Measurements from ENCODE around the gene TUBE1. TPM values are rescaled to one million over a fixed set of nuclear protein-coding genes. Genes with fewer than 3 reads are reported as not detected.

Gene TUBE1
- total RNA-seq, 1 donor from 2014 or later, result 6.0 TPM

- Histone ChIP-seq H3K36me3 (no peaks in the 10 kb centered on the region), H3K9me3 (no peaks in the 10 kb centered on the region)
Measured at GRCh38 chr6:112087916-112088315, 634 bp upstream of the TUBE1 start.

GRCh38 chr6:112086744-112087135 is 542 bp downstream of the TUBE1 start:
- intact Hi-C loops (cut with DNase I), result loop anchor here (5.0 kb wide), 1 partner anchor 226 kb away; no protein-coding TSS in a partner anchor
- no peaks in the 10 kb centered on the region for H3K27me3 ChIP-seq
- no peaks in the 10 kb centered on the region for H3K36me3 ChIP-seq
- DNase-seq (ENCODE audit: low spot score in 2 of 2), result no peak
- H3K4me1 ChIP-seq, result peaks cover 0 to 2% of the 10 kb centered on the region in 2 donors
- peak overlapping the region; percentile 73 to 76 for H3K27ac ChIP-seq
- H3K4me3 ChIP-seq, result peak overlapping the region; percentile 71 to 91
- TF ChIP-seq CTCF (IDR thresholded peaks at IDR 0.05), result no peak
- no peaks in the 10 kb centered on the region for H3K9me3 ChIP-seq

More at GRCh38 chr6:112087916-112088315, 634 bp upstream of the TUBE1 start:
- peaks cover 0 to 2% of the 10 kb centered on the region in 2 donors for H3K4me1 ChIP-seq
- intact Hi-C loops (cut with DNase I), result loop anchor here (5.0 kb wide), 1 partner anchor 224 kb away; no protein-coding TSS in a partner anchor
- H3K4me3 ChIP-seq, result peak overlapping the region; percentile 71 to 91
- H3K27ac ChIP-seq, result peak overlapping the region; percentile 73 to 76
- DNase-seq (ENCODE audit: low spot score in 2 of 2), result no peak
- H3K27me3 ChIP-seq, result no peaks in the 10 kb centered on the region
- TF ChIP-seq CTCF (IDR thresholded peaks at IDR 0.05), result no peak

- Histone ChIP-seq H3K9me3 (no peaks in the 10 kb centered on the region), H3K27me3 (no peaks in the 10 kb centered on the region), H3K27ac (no peak overlapping the region), H3K4me1 (peaks cover 0 to 2% of the 10 kb centered on the region in 2 donors), H3K4me3 (no peak overlapping the region), H3K36me3 (peaks cover under 1% of the 10 kb centered on the region in 2 donors)
- no peak for TF ChIP-seq CTCF (IDR thresholded peaks at IDR 0.05)
- no peak for DNase-seq (ENCODE audit: low spot score in 2 of 2)
- intact Hi-C loops (cut with DNase I), result loop anchor here (5.0 kb wide), 1 partner anchor 227 kb away; no protein-coding TSS in a partner anchor
Measured at GRCh38 chr6:112085286-112086065, 1.8 kb downstream of the TUBE1 start.

- H3K27ac ChIP-seq, result no peak overlapping the region
- no peak for TF ChIP-seq CTCF (IDR thresholded peaks at IDR 0.05)
- no peaks in the 10 kb centered on the region for H3K9me3 ChIP-seq
- H3K4me1 ChIP-seq, result peaks cover 0 to 2% of the 10 kb centered on the region in 2 donors
- H3K27me3 ChIP-seq, result no peaks in the 10 kb centered on the region
- no peak for DNase-seq (ENCODE audit: low spot score in 2 of 2)
- peaks cover 12 to 34% of the 10 kb centered on the region in 2 donors for H3K36me3 ChIP-seq
- intact Hi-C loops (cut with DNase I), result no loop called here
- H3K4me3 ChIP-seq, result no peak overlapping the region
Measured at GRCh38 chr6:112081569-112081968, 5.7 kb downstream of the TUBE1 start.

DNA sequence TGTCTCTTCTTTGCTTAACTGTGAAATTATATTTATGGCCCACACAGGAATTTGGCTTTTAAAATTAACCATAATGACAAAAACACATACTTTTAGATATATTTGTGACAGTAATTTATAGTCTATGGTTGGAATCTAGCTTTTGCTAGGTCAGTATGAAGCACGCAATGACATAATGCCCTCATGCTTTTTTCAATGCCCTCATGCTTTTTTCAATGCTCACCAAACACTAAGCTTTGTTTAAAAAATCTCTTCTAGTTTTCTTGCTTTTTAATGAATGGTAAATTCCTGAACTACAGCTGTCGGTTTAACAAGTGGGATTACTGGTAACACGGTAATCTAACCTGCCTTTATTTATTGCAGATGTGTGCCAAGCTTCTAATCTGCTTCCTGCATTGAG is 20.7 kb downstream of the TUBE1 start:
- DNase-seq (ENCODE audit: low spot score in 2 of 2), result no peak
- Histone ChIP-seq H3K4me1 (no peaks in the 10 kb centered on the region), H3K36me3 (peaks cover 0 to 16% of the 10 kb centered on the region in 2 donors), H3K27me3 (no peaks in the 10 kb centered on the region), H3K9me3 (no peaks in the 10 kb centered on the region), H3K4me3 (no peak overlapping the region), H3K27ac (no peak overlapping the region)
- intact Hi-C loops (cut with DNase I), result no loop called here
- no peak for TF ChIP-seq CTCF (IDR thresholded peaks at IDR 0.05)
